GM18867 (cell line): ENCODE results near the gene ST6GAL1.
"Not testable (repeated sequence)": the region's sequence is repeated elsewhere in the genome, so short reads cannot be mapped to it uniquely, and the experiment has no call there.

Experiments used
- ATAC-seq: cut with Tn5 transposase; IDR thresholded peaks from one replicate; pipeline ENCODE4 v1.9.1; 2021; ENCODE audit warnings: mild to moderate bottlenecking, moderate library complexity; ENCODE audit not compliant: unreplicated experiment

The ST6GAL1 gene

GRCh38 chr3:187017511-187018230, 87.3 kb downstream of the ST6GAL1 start:
- no peak for ATAC-seq

- no peak for ATAC-seq
These were observed 89.3 kb downstream of the ST6GAL1 start for GRCh38 chr3:187019542-187020072.

GRCh38 chr3:187020376-187020775, 90.0 kb downstream of the ST6GAL1 start:
- no peak for ATAC-seq

- peak; percentile 42 for ATAC-seq
These were observed 91.5 kb downstream of the ST6GAL1 start for GRCh38 chr3:187021748-187022402.

GRCh38 chr3:187022403-187023029, 92.2 kb downstream of the ST6GAL1 start:
- ATAC-seq, result no peak

- not testable (repeated sequence) for ATAC-seq
These were observed 93.0 kb downstream of the ST6GAL1 start for GRCh38 chr3:187023340-187023739.

GRCh38 chr3:187024536-187025226, 94.4 kb downstream of the ST6GAL1 start:
- no peak for ATAC-seq

GRCh38 chr3:187025254-187025655, 94.9 kb downstream of the ST6GAL1 start:
- peak; percentile 37 for ATAC-seq

GRCh38 chr3:187025656-187026316, 95.5 kb downstream of the ST6GAL1 start:
- ATAC-seq, result peak; percentile 29

- no peak for ATAC-seq
These were observed 96.0 kb downstream of the ST6GAL1 start for GRCh38 chr3:187026317-187026670.

GRCh38 chr3:187027531-187028278, 97.4 kb downstream of the ST6GAL1 start:
- ATAC-seq, result peak; percentile 42

- no peak for ATAC-seq
These were observed 101.6 kb downstream of the ST6GAL1 start for GRCh38 chr3:187031934-187032333.

- ATAC-seq, result no peak
These were observed 106.1 kb downstream of the ST6GAL1 start for GRCh38 chr3:187036394-187036793.

- no peak for ATAC-seq
These were observed 108.9 kb downstream of the ST6GAL1 start for GRCh38 chr3:187039100-187039722.

GRCh38 chr3:187039723-187040414, 109.5 kb downstream of the ST6GAL1 start:
- ATAC-seq, result no peak

GRCh38 chr3:187040516-187041361, 110.4 kb downstream of the ST6GAL1 start:
- no peak for ATAC-seq

- ATAC-seq, result peak; percentile 40
These were observed 111.3 kb downstream of the ST6GAL1 start for GRCh38 chr3:187041362-187042307.
